ENCODE measurements around the gene KNOP1. TPM values are rescaled to one million over a fixed set of nuclear protein-coding genes. Genes with fewer than 3 reads are reported as not detected.

KNOP1 gene
- total RNA-seq, 1 donor from 2014 or later = 10.9 TPM

DNA sequence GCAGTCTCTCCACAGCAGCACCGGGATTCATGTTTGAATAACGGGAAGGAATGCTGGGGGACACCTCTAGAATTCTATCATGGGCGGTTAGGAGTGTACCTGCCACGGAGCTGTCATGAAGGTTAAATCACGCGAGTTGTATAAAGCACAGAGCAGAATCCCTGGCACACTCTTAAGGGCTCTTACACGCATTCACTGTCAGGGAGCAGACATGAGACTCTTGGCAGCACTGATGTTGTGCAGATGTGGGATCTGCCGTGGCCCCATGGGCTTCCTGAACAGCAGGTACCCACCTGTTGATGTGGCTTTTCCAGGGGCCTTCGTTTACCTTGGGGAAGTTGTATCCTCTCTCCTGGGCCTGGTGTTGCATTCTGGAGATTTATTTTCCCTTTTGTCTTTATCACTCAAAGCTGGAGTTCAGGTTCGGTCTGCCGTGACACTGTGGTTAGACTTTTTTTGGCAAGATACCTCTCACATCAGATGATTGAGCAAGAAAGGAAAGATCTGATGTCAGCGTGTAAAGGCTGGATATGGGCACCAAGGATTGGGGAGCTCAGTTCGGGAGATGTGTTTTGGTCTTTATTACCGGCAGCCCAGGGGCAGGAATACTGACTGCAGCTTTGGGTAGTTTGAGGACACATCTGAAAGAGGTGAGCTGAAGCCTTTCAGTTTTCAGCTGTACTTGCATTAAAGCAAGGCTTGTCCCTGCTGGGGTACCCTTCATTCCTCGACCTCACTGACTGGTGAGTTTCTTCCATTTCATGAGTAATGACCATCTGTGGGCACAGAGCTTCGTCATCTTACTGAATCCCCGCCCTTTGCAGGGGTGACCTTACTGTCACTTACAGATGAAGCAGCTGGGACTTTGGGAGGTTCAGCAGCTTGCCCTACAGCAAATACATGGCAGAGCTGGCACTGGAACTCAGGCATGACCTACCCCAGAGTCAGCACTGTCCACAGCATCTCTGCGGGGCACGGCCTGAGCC lies 19.3 kb downstream of the KNOP1 start:
- intact Hi-C loops (cut with DNase I) = no loop called here
- TF ChIP-seq CTCF (IDR thresholded peaks at IDR 0.05) = no peak
- Histone ChIP-seq H3K27ac (no peak overlapping the region), H3K27me3 (ENCODE audit: low read depth) (no peaks in the 10 kb centered on the region), H3K4me3 (no peak overlapping the region), H3K9me3 (no peaks in the 10 kb centered on the region), H3K36me3 (peaks cover 38% of the 10 kb centered on the region), H3K4me1 (peaks cover 57% of the 10 kb centered on the region)
- DNase-seq (no peak), ATAC-seq (no peak)

- no peak for TF ChIP-seq CTCF (IDR thresholded peaks at IDR 0.05)
- no peak for ATAC-seq
Measured at GRCh38 chr16:19697756-19698318, 20.2 kb downstream of the KNOP1 start.

DNA sequence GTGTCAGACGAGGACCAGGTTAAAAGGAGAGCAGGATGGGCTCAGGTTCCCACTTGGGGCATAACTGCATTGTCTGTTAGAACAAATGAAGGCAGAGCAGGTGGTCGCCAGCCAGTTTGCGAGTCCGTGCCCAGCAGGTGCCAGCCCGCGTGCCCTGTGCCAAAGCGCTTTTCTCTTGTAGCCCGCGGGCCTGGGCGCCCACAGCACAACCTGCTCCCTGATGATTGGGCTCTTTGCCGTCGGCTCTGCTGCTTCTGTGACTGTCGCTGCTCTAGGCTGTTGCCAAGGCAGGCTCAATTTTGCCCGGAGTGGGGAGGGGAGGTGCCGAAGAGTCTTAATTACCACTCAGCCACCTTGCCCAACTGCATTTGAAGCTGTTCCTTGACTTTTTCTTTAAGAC lies 21.1 kb downstream of the KNOP1 start:
- ATAC-seq (peak in 1 of 2 donors; percentile 8), DNase-seq (no peak)
- peaks cover 39% of the 10 kb centered on the region for H3K36me3 ChIP-seq
- H3K4me1 ChIP-seq = peaks cover 47% of the 10 kb centered on the region
- peak overlapping the region; percentile 61 for H3K27ac ChIP-seq
- H3K9me3 ChIP-seq = no peaks in the 10 kb centered on the region
- intact Hi-C loops (cut with DNase I) = no loop called here
- no peak for TF ChIP-seq CTCF (IDR thresholded peaks at IDR 0.05)
- no peak overlapping the region for H3K4me3 ChIP-seq
- no peaks in the 10 kb centered on the region for H3K27me3 ChIP-seq (ENCODE audit: low read depth)

More at GRCh38 chr16:19697756-19698318, 20.2 kb downstream of the KNOP1 start:
- H3K4me3 ChIP-seq = no peak overlapping the region
- H3K9me3 ChIP-seq = no peaks in the 10 kb centered on the region
- intact Hi-C loops (cut with DNase I) = no loop called here
- no peaks in the 10 kb centered on the region for H3K27me3 ChIP-seq (ENCODE audit: low read depth)
- DNase-seq = no peak
- peaks cover 53% of the 10 kb centered on the region for H3K4me1 ChIP-seq
- peaks cover 38% of the 10 kb centered on the region for H3K36me3 ChIP-seq
- H3K27ac ChIP-seq = peak overlapping the region; percentile 61

- Histone ChIP-seq H3K27ac (peak overlapping the region; percentile 61), H3K4me3 (no peak overlapping the region), H3K4me1 (peaks cover 48% of the 10 kb centered on the region), H3K9me3 (no peaks in the 10 kb centered on the region), H3K36me3 (peaks cover 41% of the 10 kb centered on the region), H3K27me3 (ENCODE audit: low read depth) (no peaks in the 10 kb centered on the region)
- TF ChIP-seq CTCF (IDR thresholded peaks at IDR 0.05) = no peak
- peak; percentile 62 to 78 for ATAC-seq
- DNase-seq = peak; percentile 74
- intact Hi-C loops (cut with DNase I) = no loop called here
Measured at GRCh38 chr16:19696328-19696727, 21.7 kb downstream of the KNOP1 start.

GRCh38 chr16:19694989-19695388 lies 23.0 kb downstream of the KNOP1 start:
- intact Hi-C loops (cut with DNase I) = no loop called here
- Histone ChIP-seq H3K27me3 (ENCODE audit: low read depth) (no peaks in the 10 kb centered on the region), H3K36me3 (peaks cover 32% of the 10 kb centered on the region), H3K4me1 (peaks cover 50% of the 10 kb centered on the region), H3K9me3 (no peaks in the 10 kb centered on the region), H3K4me3 (no peak overlapping the region), H3K27ac (no peak overlapping the region)
- no peak for DNase-seq
- no peak for TF ChIP-seq CTCF (IDR thresholded peaks at IDR 0.05)
- no peak for ATAC-seq

All from lower lobe of right lung (tissue), 2 donors.